GM12878 (cell line): ENCODE data around the gene NFKBIA. TPM values are rescaled to one million over a fixed set of nuclear protein-coding genes. Genes with fewer than 3 reads are reported as not detected.

Source experiments
- BCL11A ChIP-seq: IDR thresholded peaks from 2 replicates; pipeline ENCODE4 v1.6.1; 2011; ENCODE audit warnings: low read depth, low read length
- CHD4 ChIP-seq: fragments of 200-600 bp; sonication (generic); IDR thresholded peaks from 2 replicates; pipeline ENCODE4 v1.6.1; 2016; ENCODE audit warnings: mild to moderate bottlenecking
- CTCF ChIP-seq, 3 experiments: IDR thresholded peaks in 2 of 3; conservative IDR thresholded peaks in 1 of 3; 2 replicates each; pipeline ENCODE4 v1.5.1; 2011; ENCODE audit warnings: low read depth in 3 of 3, low read length in 3 of 3, mild to moderate bottlenecking in 3 of 3, control low read depth in 2 of 3, moderate library complexity in 2 of 3, inconsistent platforms in 1 of 3, mixed read lengths in 1 of 3; ENCODE audit not compliant: control insufficient read depth in 2 of 3, insufficient read depth in 1 of 3; ENCODE audit errors: extremely low read depth in 1 of 3
- IKZF1 ChIP-seq: fragments of 450-650 bp; conservative IDR thresholded peaks from 2 replicates; pipeline ENCODE4 v1.6.1; 2017; ENCODE audit warnings: antibody characterized with exemption, mild to moderate bottlenecking
- JUNB ChIP-seq: IDR thresholded peaks from 2 replicates; pipeline ENCODE4 v1.6.1; 2016; ENCODE audit warnings: antibody characterized with exemption, mild to moderate bottlenecking
- MTA2 ChIP-seq: fragments of 450-650 bp; IDR thresholded peaks from 2 replicates; pipeline ENCODE4 v1.6.1; 2016; ENCODE audit warnings: low read depth, mild to moderate bottlenecking, moderate library complexity
- MTA3 ChIP-seq: IDR thresholded peaks from 2 replicates; pipeline ENCODE4 v1.6.1; 2012; ENCODE audit warnings: low read length, inconsistent platforms, borderline replicate concordance
- NBN ChIP-seq: fragments of 450-650 bp; IDR thresholded peaks from 2 replicates; pipeline ENCODE4 v1.6.1; 2016
- NFXL1 ChIP-seq: fragments of 450-650 bp; IDR thresholded peaks from 2 replicates; pipeline ENCODE4 v1.6.1; 2017; ENCODE audit warnings: antibody characterized with exemption, mild to moderate bottlenecking, borderline replicate concordance
- POLR2AphosphoS2 ChIP-seq: IDR thresholded peaks from 2 replicates; pipeline ENCODE4 v1.6.1; 2011; ENCODE audit warnings: low read depth, mild to moderate bottlenecking, low read length, improper control_type of control experiment, moderate library complexity
- POLR2AphosphoS5 ChIP-seq: IDR thresholded peaks from 2 replicates; pipeline ENCODE4 v1.6.1; 2011; ENCODE audit warnings: mild to moderate bottlenecking, low read length, inconsistent platforms
- PRDM15 ChIP-seq: fragments of 450-650 bp; formaldehyde crosslinking; IDR thresholded peaks from 2 replicates; pipeline ENCODE4 v1.4.0; 2020; ENCODE audit warnings: mild to moderate bottlenecking, moderate library complexity
- RAD21 ChIP-seq: IDR thresholded peaks from 2 replicates; pipeline ENCODE4 v1.6.1; 2011; ENCODE audit warnings: mild to moderate bottlenecking, low read depth, low read length, moderate library complexity; ENCODE audit not compliant: insufficient read depth
- SREBF2 ChIP-seq: IDR thresholded peaks from 2 replicates; pipeline ENCODE4 v1.6.1; 2012; ENCODE audit warnings: mild to moderate bottlenecking, low read length
- SRF ChIP-seq, 2 experiments: IDR thresholded peaks; 2 replicates each; pipeline ENCODE4 v1.6.1; 2011; ENCODE audit warnings: low read depth in 2 of 2, low read length in 2 of 2, mild to moderate bottlenecking in 1 of 2, moderate library complexity in 1 of 2
- TARDBP ChIP-seq: IDR thresholded peaks from 2 replicates; pipeline ENCODE4 v1.6.1; 2016; ENCODE audit warnings: borderline replicate concordance
- ZBED1 ChIP-seq: IDR thresholded peaks from 2 replicates; pipeline ENCODE4 v1.6.1; 2016; ENCODE audit warnings: borderline replicate concordance
- ZNF217 ChIP-seq: fragments of 450-650 bp; IDR thresholded peaks from 2 replicates; pipeline ENCODE4 v1.6.1; 2017; ENCODE audit warnings: antibody characterized with exemption, mild to moderate bottlenecking
- polyA plus RNA-seq, 11 experiments: library from polyadenylated mRNA; depleted of rRNA in 4 of 11; unstranded in 6 of 11; stranded (reverse) in 5 of 11; fragments of >200 nt; fragmentation: Nextera tagmentation in 4 of 11; fragmentation: Illumina TruSeq in 1 of 11; extraction: Ambion mirVana in 4 of 11; extraction: Trizol in 1 of 11; gene quantifications; 1 replicate in 1 of 11; 2 replicates in 10 of 11; pipeline versions ENCODE4 v1.2.1 to v1.2.3, GENCODE V29; 2011 to 2016; ENCODE audit warnings: inconsistent platforms in 2 of 11, missing spikeins in 2 of 11, low read depth in 1 of 11
- total RNA-seq, 4 experiments: library from RNA; depleted of rRNA in 3 of 4; stranded (reverse); fragments of >200 nt in 3 of 4; fragmentation: Illumina TruSeq in 1 of 4; extraction: Trizol in 1 of 4; gene quantifications; 2 replicates each; pipeline versions ENCODE4 v1.2.1 to v1.2.3, GENCODE V29; 2013 to 2021
- TF ChIP-seq, protein P1 (sequence below): IDR thresholded peaks from 2 replicates; pipeline ENCODE4 v1.6.1; 2011; ENCODE audit warnings: borderline replicate concordance, low read depth, mild to moderate bottlenecking, moderate library complexity, mixed read lengths, low read length; ENCODE audit not compliant: insufficient read depth; ENCODE audit errors: extremely low read length
- TF ChIP-seq, protein P2 (sequence below): IDR thresholded peaks from 2 replicates; pipeline ENCODE4 v1.6.1; 2011; ENCODE audit warnings: borderline replicate concordance, low read depth, mild to moderate bottlenecking, moderate library complexity, low read length; ENCODE audit not compliant: insufficient read depth, poor library complexity, severe bottlenecking
- TF ChIP-seq, protein P3 (sequence below): fragments of 450-650 bp; IDR thresholded peaks from 2 replicates; pipeline ENCODE4 v1.6.1; 2014; ENCODE audit warnings: mild to moderate bottlenecking

The NFKBIA gene
- total and polyA plus RNA-seq, 10 of the 15 experiments (the other 5 are each of a cell fraction or from before 2014, with no cell fraction given): 123 to 419 (median 267) TPM

DNA sequence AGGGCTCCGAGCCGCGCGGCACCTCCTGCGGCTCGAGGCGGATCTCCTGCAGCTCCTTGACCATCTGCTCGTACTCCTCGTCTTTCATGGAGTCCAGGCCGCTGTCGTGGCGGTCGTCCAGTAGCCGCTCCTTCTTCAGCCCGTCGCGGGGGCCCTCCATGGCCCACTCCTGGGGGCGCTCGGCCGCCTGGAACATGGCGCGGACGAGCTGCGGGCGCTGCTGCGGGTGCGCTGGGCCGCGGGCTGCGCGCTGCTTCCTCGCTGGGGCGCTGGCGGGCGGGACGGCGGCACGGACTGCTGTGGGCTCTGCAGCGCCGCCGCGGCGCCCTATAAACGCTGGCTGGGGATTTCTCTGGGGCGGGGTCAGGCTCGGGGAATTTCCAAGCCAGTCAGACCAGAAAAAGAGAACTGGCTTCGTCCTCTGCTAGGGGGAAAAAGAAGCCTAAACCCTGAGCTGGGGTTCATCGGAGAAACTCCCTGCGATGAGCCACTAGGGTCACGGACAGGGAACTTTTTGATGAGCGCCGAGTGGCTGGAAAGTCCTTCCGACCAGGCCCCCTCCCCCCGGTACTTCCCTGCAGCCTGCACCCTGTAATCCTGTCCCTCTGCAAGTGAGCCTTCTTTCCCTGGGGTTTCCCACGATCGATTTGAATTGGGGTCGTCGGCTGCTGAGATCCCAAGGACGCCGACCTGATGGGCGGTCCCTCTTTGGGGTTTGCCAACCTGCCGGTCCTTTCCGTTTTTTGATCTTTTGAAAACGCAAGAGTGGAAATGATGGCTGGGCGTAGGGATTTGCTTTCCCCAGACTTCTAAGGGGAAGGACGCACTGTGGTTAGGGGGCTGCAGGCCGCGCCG is at the start of gene NFKBIA (continued):
- TF ChIP-seq, protein P1, sequence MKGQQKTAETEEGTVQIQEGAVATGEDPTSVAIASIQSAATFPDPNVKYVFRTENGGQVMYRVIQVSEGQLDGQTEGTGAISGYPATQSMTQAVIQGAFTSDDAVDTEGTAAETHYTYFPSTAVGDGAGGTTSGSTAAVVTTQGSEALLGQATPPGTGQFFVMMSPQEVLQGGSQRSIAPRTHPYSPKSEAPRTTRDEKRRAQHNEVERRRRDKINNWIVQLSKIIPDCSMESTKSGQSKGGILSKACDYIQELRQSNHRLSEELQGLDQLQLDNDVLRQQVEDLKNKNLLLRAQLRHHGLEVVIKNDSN: no peak
- TF ChIP-seq, protein P2, sequence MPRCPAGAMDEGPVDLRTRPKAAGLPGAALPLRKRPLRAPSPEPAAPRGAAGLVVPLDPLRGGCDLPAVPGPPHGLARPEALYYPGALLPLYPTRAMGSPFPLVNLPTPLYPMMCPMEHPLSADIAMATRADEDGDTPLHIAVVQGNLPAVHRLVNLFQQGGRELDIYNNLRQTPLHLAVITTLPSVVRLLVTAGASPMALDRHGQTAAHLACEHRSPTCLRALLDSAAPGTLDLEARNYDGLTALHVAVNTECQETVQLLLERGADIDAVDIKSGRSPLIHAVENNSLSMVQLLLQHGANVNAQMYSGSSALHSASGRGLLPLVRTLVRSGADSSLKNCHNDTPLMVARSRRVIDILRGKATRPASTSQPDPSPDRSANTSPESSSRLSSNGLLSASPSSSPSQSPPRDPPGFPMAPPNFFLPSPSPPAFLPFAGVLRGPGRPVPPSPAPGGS: peak; percentile 95
- TF ChIP-seq TARDBP (peak; percentile 47; the same call in 1 of the 2 replicates), POLR2AphosphoS5 (peak; percentile 99), NFXL1 (0 out of 2 replicates have a peak, but pooled peaks have one; percentile 57), SREBF2 (no peak), ZBED1 (no peak; the same call in 1 of the 2 replicates), ZNF217 (no peak; the same call in none of the 2 replicates), JUNB (peak; percentile 90), POLR2AphosphoS2 (peak; percentile 98), BCL11A (peak; percentile 84), RAD21 (peak; percentile 25; the same call in 1 of the 2 replicates), PRDM15 (no peak), CTCF (IDR thresholded peaks at IDR 0.05 in 2 of 3, conservative IDR thresholded peaks at IDR 0.05 in 1 of 3; ENCODE audit: control insufficient read depth in 2 of 3, extremely low read depth in 1 of 3, insufficient read depth in 1 of 3, low read depth in 3 of 3, low read length in 3 of 3) (peak; percentile 35 to 39 (median 39); a peak in 3 of 6 replicates), CHD4 (no peak), IKZF1 (peak; percentile 97), MTA2 (peak; percentile 82), MTA3 (peak; percentile 85; the same call in 1 of the 2 replicates), SRF (IDR thresholded peaks at IDR 0.05; ENCODE audit: low read depth in 2 of 2, low read length in 2 of 2) (0 out of 4 replicates have a peak, but pooled peaks of 1 of the 2 experiments have one; percentile 48), NBN (peak; percentile 90)
- TF ChIP-seq, protein P3, sequence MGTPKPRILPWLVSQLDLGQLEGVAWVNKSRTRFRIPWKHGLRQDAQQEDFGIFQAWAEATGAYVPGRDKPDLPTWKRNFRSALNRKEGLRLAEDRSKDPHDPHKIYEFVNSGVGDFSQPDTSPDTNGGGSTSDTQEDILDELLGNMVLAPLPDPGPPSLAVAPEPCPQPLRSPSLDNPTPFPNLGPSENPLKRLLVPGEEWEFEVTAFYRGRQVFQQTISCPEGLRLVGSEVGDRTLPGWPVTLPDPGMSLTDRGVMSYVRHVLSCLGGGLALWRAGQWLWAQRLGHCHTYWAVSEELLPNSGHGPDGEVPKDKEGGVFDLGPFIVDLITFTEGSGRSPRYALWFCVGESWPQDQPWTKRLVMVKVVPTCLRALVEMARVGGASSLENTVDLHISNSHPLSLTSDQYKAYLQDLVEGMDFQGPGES: no peak
